NCI-H1930 (cell line): ENCODE measurements around the gene LAMA5.

Source experiments
- DNase-seq, 2 experiments: peaks; one replicate each; lab custom pipeline; 2025; lab: John Stamatoyannopoulos, UW

The LAMA5 gene

DNA sequence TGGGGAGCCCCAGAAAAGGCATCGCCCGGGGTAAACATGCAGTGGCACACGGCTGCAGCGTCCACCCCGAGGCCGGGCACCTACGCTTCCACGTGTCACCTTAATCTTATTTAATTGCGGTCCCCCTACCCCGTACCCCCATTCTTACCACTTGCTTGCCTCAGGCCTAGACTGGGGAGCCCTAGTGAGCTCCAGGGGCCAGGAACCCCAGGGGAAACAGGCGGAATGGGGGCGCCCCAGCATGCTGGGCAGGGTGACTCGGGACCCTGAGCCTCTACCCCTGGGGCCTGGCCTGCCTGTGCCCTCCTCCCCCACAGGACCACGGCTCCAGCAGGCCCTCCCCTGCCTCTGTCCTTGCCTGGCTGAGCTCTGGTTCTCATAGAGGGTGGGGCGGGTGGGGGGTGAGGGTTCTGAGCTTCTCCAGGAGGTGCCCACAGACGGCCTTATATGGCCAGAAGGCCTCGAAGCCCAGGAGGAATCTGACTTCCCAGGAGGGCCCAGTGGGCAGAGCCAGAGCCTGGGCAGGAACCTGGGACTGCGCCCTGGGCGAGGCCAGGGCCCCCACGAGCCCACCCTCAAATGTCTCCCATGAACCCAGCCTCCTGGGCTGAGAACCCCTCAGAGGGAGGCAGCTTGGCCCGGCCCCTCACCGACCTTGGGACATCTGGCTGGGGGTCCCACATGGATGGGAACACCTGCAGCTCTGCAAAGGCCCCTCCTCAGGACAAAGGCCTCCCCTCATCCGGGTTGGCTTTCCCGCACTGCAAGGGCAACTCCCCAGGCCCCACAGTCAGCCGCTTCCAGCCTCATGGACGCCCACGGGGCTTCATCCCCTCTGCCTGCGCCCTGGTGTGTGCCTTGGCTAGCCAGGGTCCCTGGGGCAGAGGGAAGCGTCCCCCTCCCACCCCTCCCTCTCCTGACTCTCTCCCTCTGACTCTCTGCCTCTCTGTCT lies 5.2 kb upstream of the LAMA5 start:
- no peak for DNase-seq

DNA sequence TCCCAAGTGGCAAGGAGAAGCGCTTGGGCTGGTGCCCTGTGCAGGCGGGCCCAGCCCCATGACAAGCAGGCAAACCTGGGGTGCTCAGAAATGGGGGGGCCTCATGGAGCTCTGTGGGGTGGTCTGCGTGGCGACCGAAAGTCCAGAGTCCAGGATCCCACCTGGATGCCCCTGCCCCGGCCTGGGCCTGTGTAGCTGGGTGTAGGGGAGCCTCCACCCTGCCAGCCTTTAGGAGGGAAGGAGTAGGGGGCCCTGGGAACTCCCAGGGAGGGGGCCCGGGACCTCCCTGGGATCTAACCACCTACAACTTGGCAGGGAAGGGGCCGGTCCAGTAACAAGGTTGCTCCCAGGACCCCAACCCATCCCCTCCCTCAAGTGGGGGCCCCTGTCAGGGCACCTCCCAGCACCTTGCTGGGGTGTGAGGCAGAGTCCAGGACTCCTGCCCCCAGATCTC lies 4.5 kb upstream of the LAMA5 start:
- DNase-seq: no peak

DNA sequence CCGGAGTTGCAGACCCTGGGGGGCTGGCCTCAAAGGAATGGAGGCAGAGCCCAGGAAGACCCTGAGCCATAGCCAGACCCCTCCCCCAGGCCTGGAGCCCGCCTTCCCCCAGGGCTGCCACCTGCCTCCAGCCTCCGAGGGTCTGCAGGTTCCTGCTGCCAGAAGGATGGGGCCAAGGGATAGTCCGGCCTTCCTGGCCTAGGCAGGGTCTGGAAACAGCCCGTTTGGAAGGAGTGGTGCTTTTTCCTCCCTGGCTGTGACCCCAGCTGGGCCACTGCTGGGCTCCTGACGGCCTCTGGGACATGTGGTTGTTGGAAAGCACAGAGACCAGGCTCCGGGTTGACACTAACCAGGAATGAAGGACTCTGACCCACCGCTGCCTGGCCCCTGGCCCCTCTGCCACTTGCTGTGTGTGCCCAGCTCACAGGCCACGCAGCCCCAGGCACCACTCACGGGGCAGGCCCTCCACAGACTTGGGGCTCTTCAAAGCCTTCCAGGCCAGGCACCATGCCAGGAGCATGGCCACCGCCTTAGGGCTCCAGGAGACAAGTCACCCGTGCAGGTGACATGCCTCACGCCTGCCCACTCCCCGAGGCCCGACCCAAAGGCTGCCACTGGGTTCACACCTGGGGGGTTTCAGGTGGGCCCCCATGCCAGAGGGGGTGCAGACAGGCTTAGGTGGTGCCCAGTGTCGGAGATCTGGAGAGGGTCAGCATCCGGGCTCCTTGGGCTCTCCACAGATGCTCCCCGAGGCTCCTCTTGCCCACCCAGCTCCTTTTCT lies 3.9 kb upstream of the LAMA5 start:
- no peak for DNase-seq

GRCh38 chr20:62370115-62370806 lies 3.1 kb upstream of the LAMA5 start:
- no peak for DNase-seq

- DNase-seq: no peak
Observed at GRCh38 chr20:62369815-62370114, 2.7 kb upstream of the LAMA5 start.

DNA sequence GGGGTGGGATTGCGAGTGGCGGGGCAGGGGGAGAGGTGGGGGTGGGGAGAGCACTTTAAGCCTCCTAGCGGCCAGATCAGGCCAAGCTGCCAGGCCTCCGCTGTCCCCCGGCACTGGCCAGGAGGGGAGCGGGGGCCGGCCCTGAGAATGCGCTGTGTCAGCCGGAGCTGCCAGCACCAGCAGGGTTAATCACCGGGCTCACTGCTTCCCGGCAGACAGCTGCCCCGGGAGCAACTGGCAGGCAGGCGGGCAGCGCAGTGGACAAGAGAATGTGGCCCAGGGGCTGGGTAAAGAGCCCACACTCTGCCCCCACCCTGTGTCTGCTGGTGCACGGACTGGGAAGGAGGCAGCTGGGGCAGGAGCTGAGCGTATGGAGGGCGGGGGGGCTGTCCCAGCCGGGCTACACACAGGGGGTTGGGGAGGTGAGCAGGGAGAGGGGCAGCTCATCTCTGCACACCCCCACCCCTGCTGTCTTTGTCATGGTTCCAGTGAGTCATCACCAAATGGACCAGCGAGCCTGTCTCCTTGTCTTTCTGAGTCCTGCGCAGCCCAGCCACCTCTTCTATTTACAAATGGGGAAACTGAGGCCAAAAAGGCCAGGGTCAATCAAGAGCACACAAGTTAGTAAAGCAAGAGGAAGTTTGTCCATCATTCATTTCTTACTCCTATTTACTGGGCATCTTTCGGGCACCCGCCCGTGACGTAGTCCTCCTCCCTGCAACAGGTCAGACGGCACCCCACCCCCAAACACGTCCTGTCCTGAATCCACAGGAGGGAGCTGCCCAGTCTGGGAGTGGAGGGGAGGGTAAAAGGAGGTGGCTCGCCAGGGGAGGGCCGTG lies 2.1 kb upstream of the LAMA5 start:
- no peak for DNase-seq

GRCh38 chr20:62368392-62368975 lies 1.4 kb upstream of the LAMA5 start:
- no peak for DNase-seq

GRCh38 chr20:62367633-62368391 lies 700 bp upstream of the LAMA5 start:
- no peak for DNase-seq

DNA sequence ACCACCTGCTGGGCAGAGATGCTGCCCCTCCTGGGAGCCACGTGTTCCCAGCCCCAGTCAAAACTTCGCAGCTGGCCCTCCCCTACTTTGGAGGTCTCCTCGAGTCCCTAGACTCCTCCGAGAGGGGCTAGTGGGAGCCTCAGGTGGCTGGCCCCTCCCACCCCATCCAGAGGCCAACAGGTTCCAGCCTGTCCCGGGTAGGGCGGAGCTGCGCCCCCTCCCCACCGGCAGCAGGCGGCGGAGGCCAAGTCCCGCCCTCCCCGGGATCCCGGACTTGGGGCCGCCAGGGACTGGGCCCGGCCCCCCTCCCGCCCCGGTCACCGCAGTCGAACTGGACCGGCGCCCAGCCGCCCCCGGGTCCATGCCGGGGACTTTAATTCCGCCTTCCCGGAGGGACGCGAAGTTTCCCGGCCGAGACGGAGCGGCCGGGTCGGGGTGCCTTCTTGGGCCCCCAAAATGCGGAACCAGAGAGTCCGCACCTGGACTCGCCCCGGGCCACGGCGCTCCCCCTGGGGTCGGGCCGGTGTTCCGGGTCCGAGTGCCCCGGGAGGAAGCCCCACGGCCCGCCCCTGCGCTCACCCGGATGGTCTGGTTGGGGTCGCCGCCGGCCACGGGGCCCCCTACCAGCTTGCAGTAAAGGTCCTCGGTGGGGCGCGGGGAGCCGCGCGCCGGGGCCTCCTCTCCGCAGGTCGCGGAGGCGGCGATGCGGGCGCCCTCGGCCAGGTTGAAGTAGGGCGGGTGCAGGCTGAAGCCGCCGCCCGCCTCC lies 559 bp downstream of the LAMA5 start:
- DNase-seq: peak; percentile 31 to 38

GRCh38 chr20:62365814-62366369 lies 1.2 kb downstream of the LAMA5 start:
- no peak for DNase-seq

- DNase-seq: no peak
Observed at GRCh38 chr20:62364911-62365736, 2.0 kb downstream of the LAMA5 start.

- DNase-seq: no peak
Observed at GRCh38 chr20:62363920-62364851, 2.9 kb downstream of the LAMA5 start.

DNA sequence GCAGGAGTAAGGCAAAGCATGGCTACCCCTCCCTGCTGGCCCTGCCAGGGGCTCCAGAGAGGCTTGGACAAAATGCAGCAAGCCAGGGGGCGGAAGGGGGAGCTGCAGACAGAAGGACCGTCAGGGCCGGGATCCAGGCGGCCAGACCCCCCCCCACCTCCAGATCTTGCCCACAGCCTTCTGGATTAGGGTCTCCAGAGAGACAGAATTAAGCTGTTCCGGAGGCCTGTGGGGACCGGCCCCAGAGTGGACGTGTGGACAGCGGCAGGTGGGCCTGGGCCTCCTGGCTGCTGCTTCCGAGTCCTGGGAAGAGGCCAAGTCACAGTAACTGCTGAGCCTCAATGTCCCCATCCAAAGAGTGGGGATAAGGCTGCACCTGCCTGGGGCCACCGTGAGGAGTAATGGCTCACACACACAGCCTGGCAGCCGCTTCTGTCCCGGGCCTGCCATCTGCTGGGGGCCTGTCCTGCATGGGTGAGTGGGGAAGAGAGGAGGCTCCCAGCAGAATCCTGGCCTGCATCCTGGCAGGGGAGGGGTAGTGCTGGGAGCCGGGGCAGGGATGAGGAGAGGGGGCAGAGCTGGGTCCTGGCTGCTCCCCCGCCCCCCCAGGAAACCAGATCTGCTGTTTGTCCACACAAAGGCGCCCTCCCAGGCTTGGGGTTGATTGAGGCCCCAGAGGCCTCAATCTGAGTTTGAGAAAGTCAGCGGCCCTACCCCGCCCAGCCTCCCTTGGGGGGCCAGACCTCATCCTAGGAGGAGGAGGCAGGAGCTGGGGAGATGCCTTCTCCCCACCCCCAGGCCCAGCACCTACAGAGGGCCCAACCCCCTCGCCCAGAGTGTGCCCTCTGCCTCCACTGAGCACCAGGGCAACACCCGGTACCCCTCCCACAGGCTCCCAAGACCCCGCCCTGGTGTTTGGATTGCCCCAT lies 3.9 kb downstream of the LAMA5 start:
- no peak for DNase-seq

DNA sequence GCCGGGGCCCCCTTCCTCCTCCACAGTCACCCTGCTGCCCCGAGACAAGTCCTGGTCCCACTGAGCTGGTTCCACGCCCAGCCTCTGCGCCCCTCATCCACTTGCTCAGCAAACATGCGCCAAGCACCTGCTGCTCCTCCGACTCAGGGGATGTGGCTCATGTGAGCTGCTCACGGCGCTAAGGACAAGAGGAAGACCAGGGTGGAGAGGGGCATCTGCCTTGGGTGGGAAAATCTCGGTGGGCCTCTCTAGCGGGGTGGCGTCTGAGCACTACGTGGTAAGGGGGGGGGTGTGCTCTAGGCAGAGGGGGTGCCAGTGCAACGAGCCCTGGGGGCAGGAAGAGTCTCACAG lies 4.5 kb downstream of the LAMA5 start:
- no peak for DNase-seq

DNA sequence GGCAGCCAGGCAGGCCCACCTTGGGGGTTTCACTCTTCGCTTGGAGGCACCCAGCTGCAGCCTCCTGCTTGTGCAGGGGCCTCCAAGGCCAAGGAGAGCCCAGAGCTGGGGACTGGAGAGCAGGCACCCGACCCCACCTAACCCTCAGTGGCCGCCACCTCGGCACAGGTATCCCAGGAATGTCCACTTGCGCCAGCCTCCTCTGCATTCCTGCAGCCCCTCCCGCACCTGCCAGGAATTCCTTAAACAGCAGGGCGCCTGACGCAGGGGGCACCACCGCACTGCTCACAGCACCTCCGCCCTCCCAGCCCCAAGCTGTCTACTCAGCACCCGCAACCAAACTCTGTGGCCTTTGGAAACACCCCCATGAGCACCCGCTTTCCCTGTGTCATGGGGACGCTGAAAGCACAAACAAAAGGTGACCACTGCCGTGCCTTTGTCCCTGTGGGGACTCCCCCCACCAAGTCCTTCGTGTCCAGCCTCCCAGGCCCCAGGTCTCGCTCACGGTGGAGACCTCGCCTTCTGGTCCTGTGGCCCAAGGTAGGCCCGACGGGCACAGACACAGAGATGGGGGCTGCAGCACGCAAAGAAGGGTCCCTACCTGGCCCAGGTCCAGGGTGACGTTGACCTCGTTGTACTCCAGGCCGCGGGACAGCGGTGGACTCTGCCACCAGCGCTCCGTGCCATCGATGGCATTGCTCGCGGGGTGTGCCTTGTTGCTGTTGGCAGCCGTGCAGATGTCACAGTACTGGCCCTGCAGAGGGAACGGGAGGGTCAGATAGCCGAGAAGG lies 5.1 kb downstream of the LAMA5 start:
- no peak for DNase-seq
